Measurements from ENCODE around the gene B4GALNT2.
"Not testable (repeated sequence)": the region's sequence is repeated elsewhere in the genome, so short reads cannot be mapped to it uniquely, and the experiment has no call there.

DNA sequence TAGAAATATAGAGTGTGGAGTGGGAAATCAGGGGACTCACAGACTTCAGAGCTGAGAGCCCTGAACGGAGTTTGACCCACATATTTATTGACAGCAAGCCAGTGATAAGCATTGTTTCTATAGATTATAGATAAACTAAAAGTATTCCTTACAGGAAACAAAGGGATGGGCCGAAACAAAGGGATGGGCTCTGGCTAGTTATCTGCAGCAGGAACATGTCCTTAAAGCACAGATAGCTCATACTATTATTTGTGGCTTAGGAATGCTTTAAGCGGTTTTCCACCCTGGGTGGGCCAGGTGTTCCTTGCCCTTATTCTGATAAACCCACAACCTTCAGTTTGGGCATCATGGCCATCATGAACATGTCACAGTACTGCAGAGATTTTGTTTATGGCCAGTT is 38.1 kb downstream of the B4GALNT2 start:
- TF ChIP-seq CTCF (IDR thresholded peaks at IDR 0.05; ENCODE audit: low read depth, low read length); POLR2A (IDR thresholded peaks at IDR 0.05; ENCODE audit: extremely low read depth, insufficient read length): not testable (repeated sequence)
